Epithelial cell of proximal tubule (primary cell): ENCODE results near the gene KDM3A. TPM values are rescaled to one million over a fixed set of nuclear protein-coding genes. Genes with fewer than 3 reads are reported as not detected.

Source experiments
- DNase-seq: peaks from one replicate; pipeline ENCODE4 v3.0.0-alpha.2; 2011; ENCODE audit warnings: low read depth
- H3K4me3 ChIP-seq: 2 replicates; pipeline ENCODE4 v1.5.1; 2011; ENCODE audit warnings: low read depth, mild to moderate bottlenecking, low read length
- CTCF ChIP-seq: conservative IDR thresholded peaks from 2 replicates; pipeline ENCODE4 v1.5.1; 2012; ENCODE audit warnings: low read depth, mild to moderate bottlenecking, low read length
- total RNA-seq: library from RNA; depleted of rRNA; stranded (reverse); fragments of >200 nt; gene quantifications from 2 replicates; pipeline ENCODE4 v1.2.3, GENCODE V29; 2015

KDM3A gene
- total RNA-seq, 1 donor from 2014 or later, result 14.5 TPM

- DNase-seq, result no peak
- TF ChIP-seq CTCF, result no peak
Observed at GRCh38 chr2:86525421-86526340, 84.5 kb downstream of the KDM3A start.

GRCh38 chr2:86533589-86533988 lies 92.4 kb downstream of the KDM3A start:
- no peak for DNase-seq
- TF ChIP-seq CTCF, result no peak
- H3K4me3 ChIP-seq, result no peak overlapping the region

More at GRCh38 chr2:86525421-86526340, 84.5 kb downstream of the KDM3A start:
- H3K4me3 ChIP-seq, result no peak overlapping the region

GRCh38 chr2:86541334-86541733 lies 100.2 kb downstream of the KDM3A start:
- no peak overlapping the region for H3K4me3 ChIP-seq
- no peak for TF ChIP-seq CTCF
- no peak for DNase-seq

Other genes with a start within 250 kb of the KDM3A start
- gene IMMT, start 245.9 kb upstream of the KDM3A start, total RNA-seq, result 78.1 and 98.3 TPM in 2 replicates
- 20.9 and 44.9 TPM in 2 replicates for gene MRPL35, start 241.9 kb upstream of the KDM3A start, total RNA-seq
- 0.35 and 2.2 TPM in 2 replicates for gene REEP1, start 103.7 kb upstream of the KDM3A start, total RNA-seq
- gene CHMP3, start 122.1 kb downstream of the KDM3A start, total RNA-seq, result 37.9 and 49.3 TPM in 2 replicates
- 10.0 and 11.1 TPM in 2 replicates for gene RNF103, start 182.5 kb downstream of the KDM3A start, total RNA-seq